Measurements from ENCODE around the gene TMEM273. TPM values are rescaled to one million over a fixed set of nuclear protein-coding genes. Genes with fewer than 3 reads are reported as not detected.

TMEM273 gene, protein sequence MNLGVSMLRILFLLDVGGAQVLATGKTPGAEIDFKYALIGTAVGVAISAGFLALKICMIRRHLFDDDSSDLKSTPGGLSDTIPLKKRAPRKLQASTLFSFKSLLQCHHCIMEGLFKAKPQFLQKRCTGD
- total RNA-seq: 10 to 100 TPM; 27.7 to 30.4 TPM
- polyA plus RNA-seq: 100 to 1,000 TPM in 1 of 2 donors, 10 to 100 TPM in 1; 86.9 to 101 TPM

DNA sequence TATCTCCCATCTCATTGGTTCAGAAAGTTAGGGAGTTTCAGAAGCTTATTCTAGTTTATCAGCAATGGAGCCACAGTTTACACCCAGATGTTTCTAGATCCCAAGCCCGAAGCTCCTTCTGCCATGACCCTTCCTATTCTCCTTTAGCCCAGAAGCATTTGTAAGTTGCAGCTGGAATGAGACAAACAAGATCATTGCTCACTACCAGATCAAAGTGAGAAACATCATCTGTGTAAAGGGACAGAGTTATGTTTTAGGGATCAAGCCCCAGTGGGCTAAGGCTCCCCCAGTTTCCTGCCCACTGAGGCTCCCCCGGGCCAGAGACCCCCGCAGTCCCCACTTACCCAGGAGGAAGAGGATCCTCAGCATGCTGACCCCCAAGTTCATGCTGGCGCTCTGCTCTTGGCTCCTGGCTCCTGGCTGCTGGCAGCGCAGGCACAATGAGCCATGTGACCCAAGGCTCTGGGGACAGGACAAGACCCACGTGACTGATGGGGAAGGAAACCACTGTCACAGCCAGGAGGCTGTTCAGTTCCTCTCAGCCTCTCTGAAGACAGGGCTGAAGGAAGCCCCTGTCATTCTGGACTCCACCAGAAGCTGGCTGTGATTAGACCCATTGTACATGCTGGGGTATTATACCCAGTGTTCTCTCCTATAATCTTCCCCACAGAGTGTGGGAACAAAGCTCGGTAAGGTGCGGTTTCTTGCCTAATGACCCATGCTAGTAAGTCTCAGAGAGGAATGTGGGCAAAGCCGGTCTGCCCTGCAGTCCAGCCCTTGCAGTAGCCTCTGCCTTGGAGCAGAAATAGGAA is at the start of gene TMEM273:
Gene TMEM273 (minus strand): TSS at position 442 of the 812 bp plus-strand sequence. CDS start 55 bp downstream, at position 387.
- POLR2A ChIA-PET (ENCODE audit: partially characterized antibody): interaction anchor here (1.2 to 1.5 kb wide), 2 partner anchors 9 to 350 kb away, joined by 5 to 6 read pairs; partner anchors contain the start of gene ERCC6
- Mint-ChIP-seq H3K36me3 (no peaks in the 10 kb centered on the region), H3K27ac (peak within 1 kb of the TSS; percentile 61 to 90 (median 87)), H3K9me3 (no peaks in the 10 kb centered on the region), H3K4me3 (peak within 1 kb of the TSS; percentile 60 to 88 (median 83)), H3K4me1 (peaks cover 14 to 85% (median 37%) of the 10 kb centered on the region in 4 donors), H3K27me3 (peaks cover 0 to 3% of the 10 kb centered on the region in 2 donors)
- CTCF ChIA-PET (ENCODE audit: partially characterized antibody): no interaction called here
- peak in 2 of 5 donors; percentile 33 to 70 for DNase-seq
- Histone ChIP-seq H3K4me1 (ENCODE audit: insufficient read depth, low read length) (peaks cover 41% of the 10 kb centered on the region), H3K27me3 (ENCODE audit: insufficient read depth, low read length) (no peaks in the 10 kb centered on the region), H3K4me3 (ENCODE audit: low read length in 2 of 2) (peak within 1 kb of the TSS; percentile 22 to 62), H3K36me3 (ENCODE audit: insufficient read depth, low read length) (no peaks in the 10 kb centered on the region), H3K27ac (ENCODE audit: low read depth, low read length) (peak within 1 kb of the TSS; percentile 63), H3K9me3 (ENCODE audit: control insufficient read depth in 1 of 2, low read length in 2 of 2) (no peaks in the 10 kb centered on the region)
- intact Hi-C loops (cut with micrococcal nuclease): loop anchor here (10.0 kb wide), 1 partner anchor 327 kb away; no protein-coding TSS in a partner anchor

DNA sequence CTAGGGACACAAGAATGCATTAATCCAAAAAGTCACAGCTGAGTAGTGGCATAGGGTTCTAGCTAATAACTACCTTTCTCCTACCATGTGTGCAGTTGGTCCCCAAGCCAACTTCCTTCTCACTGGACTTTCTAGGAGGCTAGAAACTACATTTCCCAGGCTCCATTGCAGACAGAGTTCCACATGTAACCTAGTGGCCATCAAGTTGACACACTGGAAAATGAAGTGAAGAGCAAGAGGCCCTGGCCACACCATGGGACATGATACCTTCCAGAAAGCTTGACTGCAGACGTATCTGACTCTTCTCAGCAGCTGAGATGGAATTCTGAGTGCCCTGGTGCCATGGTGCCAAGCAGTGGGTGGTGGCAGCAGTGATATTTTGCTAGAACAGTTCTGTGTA is 49.8 kb upstream of the TMEM273 start:
- Mint-ChIP-seq H3K9me3 (no peaks in the 10 kb centered on the region), H3K27ac (no peak overlapping the region), H3K27me3 (peaks cover 3 to 5% of the 10 kb centered on the region in 2 donors), H3K36me3 (no peaks in the 10 kb centered on the region), H3K4me3 (no peak overlapping the region), H3K4me1 (no peaks in the 10 kb centered on the region)
- H3K4me1 ChIP-seq (ENCODE audit: insufficient read depth, low read length): no peaks in the 10 kb centered on the region
- H3K27ac ChIP-seq (ENCODE audit: low read depth, low read length): no peak overlapping the region
- no peak for DNase-seq
- CTCF ChIA-PET (ENCODE audit: partially characterized antibody): no interaction called here
- no peaks in the 10 kb centered on the region for H3K27me3 ChIP-seq (ENCODE audit: insufficient read depth, low read length)
- intact Hi-C loops (cut with micrococcal nuclease): no loop called here
- POLR2A ChIA-PET (ENCODE audit: partially characterized antibody): no interaction called here
- H3K9me3 ChIP-seq (ENCODE audit: control insufficient read depth in 1 of 2, low read length in 2 of 2): no peaks in the 10 kb centered on the region
- no peaks in the 10 kb centered on the region for H3K36me3 ChIP-seq (ENCODE audit: insufficient read depth, low read length)
- H3K4me3 ChIP-seq (ENCODE audit: low read length in 2 of 2): no peak overlapping the region

DNA sequence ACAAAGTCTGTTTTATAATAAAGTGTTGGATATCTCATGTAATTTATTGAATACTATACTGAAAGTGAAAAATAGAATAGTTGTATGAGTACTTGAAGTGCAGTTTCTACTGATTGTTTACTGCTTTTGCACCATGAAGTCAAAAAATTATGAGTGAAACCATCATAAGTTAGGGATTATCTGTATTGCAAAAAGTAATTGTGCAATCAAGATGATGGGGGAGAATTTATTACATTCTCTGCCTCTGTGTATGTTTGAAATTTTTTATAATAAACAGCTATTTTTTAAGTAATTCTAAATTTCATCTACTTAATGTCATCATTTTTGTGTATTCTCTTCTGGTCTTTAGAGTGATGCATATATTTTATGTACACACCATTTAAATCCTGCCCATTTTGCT is 47.2 kb upstream of the TMEM273 start:
- Histone ChIP-seq H3K9me3 (ENCODE audit: control insufficient read depth in 1 of 2, low read length in 2 of 2) (no peaks in the 10 kb centered on the region), H3K27ac (ENCODE audit: low read depth, low read length) (no peak overlapping the region), H3K36me3 (ENCODE audit: insufficient read depth, low read length) (no peaks in the 10 kb centered on the region), H3K4me1 (ENCODE audit: insufficient read depth, low read length) (no peaks in the 10 kb centered on the region), H3K4me3 (ENCODE audit: low read length in 2 of 2) (no peak overlapping the region), H3K27me3 (ENCODE audit: insufficient read depth, low read length) (no peaks in the 10 kb centered on the region)
- intact Hi-C loops (cut with micrococcal nuclease): no loop called here
- H3K27me3 Mint-ChIP-seq: peaks cover 3% of the 10 kb centered on the region in 2 donors
- no peaks in the 10 kb centered on the region for H3K36me3 Mint-ChIP-seq
- H3K9me3 Mint-ChIP-seq: no peaks in the 10 kb centered on the region
- H3K4me1 Mint-ChIP-seq: no peaks in the 10 kb centered on the region
- ChIA-PET POLR2A (ENCODE audit: partially characterized antibody) (no interaction called here), CTCF (ENCODE audit: partially characterized antibody) (no interaction called here)
- H3K4me3 Mint-ChIP-seq: no peak overlapping the region
- H3K27ac Mint-ChIP-seq: no peak overlapping the region
- DNase-seq: no peak

DNA sequence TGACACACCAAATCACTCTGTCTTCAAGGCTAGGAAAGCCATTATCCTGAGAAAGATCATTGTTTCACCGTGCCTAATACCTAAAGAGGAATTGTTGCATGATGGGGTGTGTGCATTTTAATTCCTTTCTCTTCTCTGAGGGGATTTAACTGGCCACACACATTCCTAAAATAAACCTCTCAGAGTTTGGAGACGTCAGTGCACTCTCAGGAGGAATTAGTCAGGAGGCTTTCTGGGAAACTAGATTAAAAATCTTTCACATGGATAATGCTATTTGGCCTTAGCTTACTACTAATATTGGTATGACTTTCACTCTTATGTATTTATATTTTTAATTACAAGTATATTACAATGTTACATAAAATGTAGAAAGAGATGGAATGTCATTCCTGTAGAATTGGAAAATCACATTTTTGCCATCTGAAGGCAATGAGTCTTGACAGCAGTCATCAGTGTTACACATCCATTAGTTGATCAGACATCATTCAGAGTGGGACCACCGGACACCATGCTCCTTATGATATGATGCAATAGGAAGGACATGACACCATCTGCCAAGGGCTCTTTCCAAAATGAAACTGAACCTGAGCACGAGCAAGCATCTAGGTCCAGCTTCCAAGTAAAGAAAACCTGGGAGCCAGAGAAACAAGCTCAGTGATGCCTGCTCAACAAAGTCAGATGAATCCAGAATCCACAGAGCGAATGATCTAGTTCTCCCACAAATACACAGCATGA is 43.1 kb upstream of the TMEM273 start:
- DNase-seq: no peak
- no peak overlapping the region for H3K27ac ChIP-seq (ENCODE audit: low read depth, low read length)
- ChIA-PET POLR2A (ENCODE audit: partially characterized antibody) (no interaction called here), CTCF (ENCODE audit: partially characterized antibody) (no interaction called here)
- H3K27ac Mint-ChIP-seq: no peak overlapping the region
- H3K36me3 Mint-ChIP-seq: no peaks in the 10 kb centered on the region
- H3K4me3 ChIP-seq (ENCODE audit: low read length in 2 of 2): no peak overlapping the region
- H3K4me3 Mint-ChIP-seq: no peak overlapping the region
- H3K9me3 ChIP-seq (ENCODE audit: control insufficient read depth in 1 of 2, low read length in 2 of 2): no peaks in the 10 kb centered on the region
- intact Hi-C loops (cut with micrococcal nuclease): no loop called here
- peaks cover 0 to 2% (median 0%) of the 10 kb centered on the region in 8 donors for H3K9me3 Mint-ChIP-seq
- H3K4me1 ChIP-seq (ENCODE audit: insufficient read depth, low read length): no peaks in the 10 kb centered on the region
- H3K4me1 Mint-ChIP-seq: no peaks in the 10 kb centered on the region
- H3K27me3 Mint-ChIP-seq: peaks cover under 1 to 2% of the 10 kb centered on the region in 2 donors
- no peaks in the 10 kb centered on the region for H3K36me3 ChIP-seq (ENCODE audit: insufficient read depth, low read length)
- no peaks in the 10 kb centered on the region for H3K27me3 ChIP-seq (ENCODE audit: insufficient read depth, low read length)

DNA sequence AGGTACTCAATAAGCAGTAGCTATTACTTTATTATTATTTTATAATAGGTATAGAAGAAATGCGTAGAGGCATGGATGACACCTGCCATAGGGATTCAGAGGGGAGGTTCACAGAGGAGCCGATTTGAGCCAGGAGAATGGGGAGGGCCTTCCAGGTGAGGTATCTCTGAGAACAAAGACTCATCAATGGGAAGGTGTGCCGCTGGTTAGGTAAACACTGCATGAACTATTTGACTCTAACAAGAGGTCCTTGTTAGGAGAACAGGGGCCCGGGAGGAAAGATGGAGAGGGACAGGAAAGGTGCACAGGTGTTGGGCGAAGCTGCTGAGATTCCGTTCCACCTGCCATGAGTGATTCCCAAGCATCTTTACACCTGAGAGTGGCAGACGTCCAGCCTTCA is 41.8 kb upstream of the TMEM273 start:
- H3K4me3 Mint-ChIP-seq: no peak overlapping the region
- no peak for DNase-seq
- H3K9me3 Mint-ChIP-seq: peaks cover 0 to 2% (median 0%) of the 10 kb centered on the region in 8 donors
- Histone ChIP-seq H3K27ac (ENCODE audit: low read depth, low read length) (no peak overlapping the region), H3K4me3 (ENCODE audit: low read length in 2 of 2) (no peak overlapping the region), H3K4me1 (ENCODE audit: insufficient read depth, low read length) (no peaks in the 10 kb centered on the region), H3K9me3 (ENCODE audit: control insufficient read depth in 1 of 2, low read length in 2 of 2) (no peaks in the 10 kb centered on the region), H3K27me3 (ENCODE audit: insufficient read depth, low read length) (no peaks in the 10 kb centered on the region), H3K36me3 (ENCODE audit: insufficient read depth, low read length) (no peaks in the 10 kb centered on the region)
- no peak overlapping the region for H3K27ac Mint-ChIP-seq
- no peaks in the 10 kb centered on the region for H3K4me1 Mint-ChIP-seq
- ChIA-PET POLR2A (ENCODE audit: partially characterized antibody) (no interaction called here), CTCF (ENCODE audit: partially characterized antibody) (no interaction called here)
- H3K36me3 Mint-ChIP-seq: no peaks in the 10 kb centered on the region
- peaks cover 1 to 2% of the 10 kb centered on the region in 2 donors for H3K27me3 Mint-ChIP-seq
- intact Hi-C loops (cut with micrococcal nuclease): no loop called here

DNA sequence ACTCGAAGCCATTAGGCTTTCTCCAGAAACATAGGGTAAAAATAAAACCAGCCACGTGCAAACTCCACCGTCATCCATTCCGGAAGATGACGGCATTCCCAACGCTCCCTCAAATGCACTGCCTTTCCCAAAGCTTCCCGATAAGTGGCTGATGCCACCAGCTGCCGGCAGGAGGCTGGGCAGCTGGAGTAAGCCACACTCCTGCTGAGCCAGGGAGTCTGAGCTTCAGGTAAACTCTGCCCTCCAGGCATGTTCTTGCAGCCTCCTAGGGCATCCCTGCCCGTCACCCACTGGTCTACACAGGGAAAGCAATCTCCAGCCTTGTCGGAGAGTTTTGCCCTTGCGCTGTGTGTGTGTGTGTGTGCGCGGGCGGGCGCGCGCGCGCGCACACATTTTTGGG is 40.5 kb upstream of the TMEM273 start:
- Mint-ChIP-seq H3K4me1 (no peaks in the 10 kb centered on the region), H3K9me3 (peaks cover 0 to 5% (median under 1%) of the 10 kb centered on the region in 8 donors), H3K27ac (no peak overlapping the region), H3K4me3 (no peak overlapping the region), H3K27me3 (peaks cover 1 to 2% of the 10 kb centered on the region in 2 donors), H3K36me3 (no peaks in the 10 kb centered on the region)
- ChIA-PET CTCF (ENCODE audit: partially characterized antibody) (interaction anchor here (1.0 kb wide), 1 partner anchor 11 kb away, joined by 3 read pairs; no protein-coding TSS in a partner anchor), POLR2A (ENCODE audit: partially characterized antibody) (no interaction called here)
- DNase-seq: no peak
- no peaks in the 10 kb centered on the region for H3K36me3 ChIP-seq (ENCODE audit: insufficient read depth, low read length)
- H3K4me1 ChIP-seq (ENCODE audit: insufficient read depth, low read length): no peaks in the 10 kb centered on the region
- intact Hi-C loops (cut with micrococcal nuclease): no loop called here
- no peaks in the 10 kb centered on the region for H3K27me3 ChIP-seq (ENCODE audit: insufficient read depth, low read length)
- no peak overlapping the region for H3K27ac ChIP-seq (ENCODE audit: low read depth, low read length)
- no peak overlapping the region for H3K4me3 ChIP-seq (ENCODE audit: low read length in 2 of 2)
- H3K9me3 ChIP-seq (ENCODE audit: control insufficient read depth in 1 of 2, low read length in 2 of 2): no peaks in the 10 kb centered on the region

DNA sequence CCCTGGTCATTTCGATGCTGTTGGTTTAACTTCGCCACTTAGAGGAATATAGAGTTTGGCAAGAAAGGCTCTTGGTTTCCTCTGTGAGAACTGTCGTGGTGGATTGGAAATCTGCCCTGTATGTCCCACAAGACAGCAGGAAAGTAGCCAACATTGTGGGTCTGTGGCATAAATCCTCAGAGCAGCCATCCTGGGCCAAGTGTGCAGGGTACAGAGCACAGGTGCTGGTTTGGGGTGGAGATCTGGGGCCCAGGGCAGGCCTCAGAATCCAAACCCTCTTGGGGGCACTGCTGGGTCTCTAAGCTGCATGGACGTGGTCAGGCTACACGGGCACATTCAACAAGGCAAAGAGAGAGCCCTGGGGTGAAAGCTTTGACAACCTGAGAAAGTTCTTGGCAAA is 39.2 kb upstream of the TMEM273 start:
- Histone ChIP-seq H3K27me3 (ENCODE audit: insufficient read depth, low read length) (no peaks in the 10 kb centered on the region), H3K4me1 (ENCODE audit: insufficient read depth, low read length) (no peaks in the 10 kb centered on the region), H3K4me3 (ENCODE audit: low read length in 2 of 2) (no peak overlapping the region), H3K9me3 (ENCODE audit: control insufficient read depth in 1 of 2, low read length in 2 of 2) (no peaks in the 10 kb centered on the region), H3K27ac (ENCODE audit: low read depth, low read length) (no peak overlapping the region), H3K36me3 (ENCODE audit: insufficient read depth, low read length) (no peaks in the 10 kb centered on the region)
- H3K4me3 Mint-ChIP-seq: no peak overlapping the region
- intact Hi-C loops (cut with micrococcal nuclease): no loop called here
- no peak for DNase-seq
- no peaks in the 10 kb centered on the region for H3K36me3 Mint-ChIP-seq
- peaks cover 1 to 2% of the 10 kb centered on the region in 2 donors for H3K27me3 Mint-ChIP-seq
- H3K27ac Mint-ChIP-seq: no peak overlapping the region
- POLR2A ChIA-PET (ENCODE audit: partially characterized antibody): no interaction called here
- H3K9me3 Mint-ChIP-seq: peaks cover 0 to 6% (median 1%) of the 10 kb centered on the region in 8 donors
- CTCF ChIA-PET (ENCODE audit: partially characterized antibody): no interaction called here
- no peaks in the 10 kb centered on the region for H3K4me1 Mint-ChIP-seq

All from CD4-positive, alpha-beta memory T cell (primary cell).